Right lobe of liver (tissue), 6 donors: ENCODE results near the gene SLC10A4. TPM values are rescaled to one million over a fixed set of nuclear protein-coding genes. Genes with fewer than 3 reads are reported as not detected.

ENCODE experiments used
- ATAC-seq, 4 donors: fragments of 200-7000 bp; cut with Tn5 transposase; one replicate each; pipeline ENCODE4 v1.9.1; 2020; ENCODE audit warnings: mild to moderate bottlenecking in 4 of 4, moderate library complexity in 4 of 4
- DNase-seq, 3 donors: peaks; one replicate each; pipeline ENCODE4 v3.0.0-alpha.2; 2020
- H3K27ac ChIP-seq, 3 donors: fragments of 200-600 bp; one replicate each; pipeline ENCODE4 v1.8.0; 2022
- H3K27me3 ChIP-seq, 2 donors: fragments of 200-600 bp; one replicate each; pipeline ENCODE4 v1.8.0; 2022
- H3K36me3 ChIP-seq, 4 donors: fragments of 200-600 bp; sonication (generic) in 1 of 4; one replicate each; pipeline versions ENCODE4 v1.5.1 to v1.8.0; 2017 to 2022; ENCODE audit warnings: control low read depth in 1 of 4
- H3K4me1 ChIP-seq, 4 donors: fragments of 200-600 bp; sonication (generic) in 1 of 4; one replicate each; pipeline versions ENCODE4 v1.5.1 to v1.8.0; 2017 to 2022; ENCODE audit warnings: control low read depth in 1 of 4
- H3K4me3 ChIP-seq, 3 donors: fragments of 200-600 bp; one replicate each; pipeline ENCODE4 v1.8.0; 2022
- H3K9me3 ChIP-seq, 4 donors: fragments of 200-600 bp; sonication (generic) in 1 of 4; one replicate each; pipeline versions ENCODE4 v1.5.1 to v1.8.0; 2017 to 2022; ENCODE audit warnings: control low read depth in 1 of 4
- POLR2A ChIP-seq: fragments of 450-650 bp; IDR thresholded peaks from one replicate; pipeline ENCODE4 v1.6.1; 2017; ENCODE audit warnings: antibody characterized with exemption, mild to moderate bottlenecking
- WGBS: methylation state at CpG from one replicate; pipeline ENCODE4 v1.1.6; 2018; ENCODE audit warnings: low coverage, low lambda C conversion rate; ENCODE audit not compliant: insufficient coverage; ENCODE audit errors: missing lambda C conversion rate; 5-methylcytosine and 5-hydroxymethylcytosine counted together
- intact Hi-C, 2 donors: fragments of 100-400 bp; cut with DNase I; formaldehyde crosslinking; loops; one replicate each; pipeline versions ENCODE4 v1.11.2 to v1.14.1; 2022
- total RNA-seq, 6 experiments: library from RNA; depleted of rRNA in 2 of 6; stranded (reverse); fragments of >200 nt in 2 of 6; fragmentation: NEBNext Ultra II Directional in 3 of 6; extraction: Animal tissue kit (Norgen Biotek cat#: 25700) in 3 of 6; gene quantifications; one replicate each; pipeline versions ENCODE4 v1.1.0 to v1.2.4, GENCODE V29; 2016 to 2023
- TF ChIP-seq, protein P1 (sequence below), 4 donors: fragments of 200-600 bp in 3 of 4; fragments of 450-650 bp in 1 of 4; IDR thresholded peaks; one replicate each; pipeline versions ENCODE4 v1.5.1 to v1.8.0; 2016 to 2022; ENCODE audit warnings: antibody characterized with exemption in 4 of 4, mild to moderate bottlenecking in 2 of 4
- donor health status: DM: no; HTN: yes; CAD: no.
- donor health status: DM: no; HTN: no; CAD: no.
- donor health status: DM: no; HTN: no; CAD: no.
- donor health status: DM: no; HTN: yes; CAD: no.
- donor health status: DM: no; HTN: yes; CAD: no.

The SLC10A4 gene
- total RNA-seq, 6 experiments from 2014 or later: 0.22 TPM; not detected in 5

DNA sequence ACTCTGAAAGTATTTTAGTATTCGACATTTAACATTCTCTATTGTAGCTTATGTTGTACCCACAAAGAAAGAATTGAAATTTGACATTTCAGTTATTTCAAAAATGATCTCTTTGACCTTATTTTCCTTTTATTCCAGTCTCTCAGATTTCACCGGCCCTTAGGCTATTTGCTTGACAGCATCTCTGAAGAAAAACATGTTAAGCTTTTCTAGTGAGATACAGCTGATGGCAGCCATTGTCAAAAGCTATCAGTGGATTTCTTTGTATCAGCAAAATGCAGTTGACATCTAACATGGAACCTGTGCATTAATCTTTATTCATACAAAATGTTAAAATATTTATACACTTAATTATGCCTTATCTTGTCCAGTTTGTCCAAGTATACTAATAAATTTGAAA lies 23.6 kb downstream of the SLC10A4 start:
- Histone ChIP-seq H3K4me3 (no peak overlapping the region), H3K36me3 (peaks cover 0 to 25% (median 8%) of the 10 kb centered on the region in 4 donors), H3K9me3 (no peaks in the 10 kb centered on the region), H3K27ac (no peak overlapping the region), H3K4me1 (peaks cover 0 to 5% (median 0%) of the 10 kb centered on the region in 4 donors), H3K27me3 (no peaks in the 10 kb centered on the region)
- no peak for DNase-seq
- TF ChIP-seq, protein P1, sequence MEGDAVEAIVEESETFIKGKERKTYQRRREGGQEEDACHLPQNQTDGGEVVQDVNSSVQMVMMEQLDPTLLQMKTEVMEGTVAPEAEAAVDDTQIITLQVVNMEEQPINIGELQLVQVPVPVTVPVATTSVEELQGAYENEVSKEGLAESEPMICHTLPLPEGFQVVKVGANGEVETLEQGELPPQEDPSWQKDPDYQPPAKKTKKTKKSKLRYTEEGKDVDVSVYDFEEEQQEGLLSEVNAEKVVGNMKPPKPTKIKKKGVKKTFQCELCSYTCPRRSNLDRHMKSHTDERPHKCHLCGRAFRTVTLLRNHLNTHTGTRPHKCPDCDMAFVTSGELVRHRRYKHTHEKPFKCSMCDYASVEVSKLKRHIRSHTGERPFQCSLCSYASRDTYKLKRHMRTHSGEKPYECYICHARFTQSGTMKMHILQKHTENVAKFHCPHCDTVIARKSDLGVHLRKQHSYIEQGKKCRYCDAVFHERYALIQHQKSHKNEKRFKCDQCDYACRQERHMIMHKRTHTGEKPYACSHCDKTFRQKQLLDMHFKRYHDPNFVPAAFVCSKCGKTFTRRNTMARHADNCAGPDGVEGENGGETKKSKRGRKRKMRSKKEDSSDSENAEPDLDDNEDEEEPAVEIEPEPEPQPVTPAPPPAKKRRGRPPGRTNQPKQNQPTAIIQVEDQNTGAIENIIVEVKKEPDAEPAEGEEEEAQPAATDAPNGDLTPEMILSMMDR (IDR thresholded peaks at IDR 0.05): no peak
- TF ChIP-seq POLR2A: no peak
- intact Hi-C loops: no loop called here
- WGBS: 94% methylated on average over 2 of the region's 2 CpGs
- ATAC-seq: no peak

GRCh38 chr4:48509543-48509942 lies 26.4 kb downstream of the SLC10A4 start:
- no peaks in the 10 kb centered on the region for H3K9me3 ChIP-seq
- H3K4me3 ChIP-seq: no peak overlapping the region
- H3K36me3 ChIP-seq: peaks cover 0 to 50% (median 17%) of the 10 kb centered on the region in 4 donors
- DNase-seq: no peak
- peaks cover 0 to 3% (median 0%) of the 10 kb centered on the region in 4 donors for H3K4me1 ChIP-seq
- no peak for ATAC-seq
- no peak overlapping the region for H3K27ac ChIP-seq
- no peak for TF ChIP-seq POLR2A
- TF ChIP-seq, protein P1 (IDR thresholded peaks at IDR 0.05): no peak
- intact Hi-C loops: no loop called here
- H3K27me3 ChIP-seq: no peaks in the 10 kb centered on the region

- no peak for TF ChIP-seq POLR2A
- TF ChIP-seq, protein P1 (IDR thresholded peaks at IDR 0.05): no peak
- DNase-seq: no peak
- Histone ChIP-seq H3K27me3 (no peaks in the 10 kb centered on the region), H3K4me1 (no peaks in the 10 kb centered on the region), H3K36me3 (peaks cover 0 to 66% (median 21%) of the 10 kb centered on the region in 4 donors), H3K9me3 (no peaks in the 10 kb centered on the region), H3K4me3 (no peak overlapping the region), H3K27ac (no peak overlapping the region)
- ATAC-seq: no peak
- WGBS: 96% methylated on average over 3 of the region's 3 CpGs
- intact Hi-C loops: no loop called here
Measured at GRCh38 chr4:48518143-48518542, 35.0 kb downstream of the SLC10A4 start.

DNA sequence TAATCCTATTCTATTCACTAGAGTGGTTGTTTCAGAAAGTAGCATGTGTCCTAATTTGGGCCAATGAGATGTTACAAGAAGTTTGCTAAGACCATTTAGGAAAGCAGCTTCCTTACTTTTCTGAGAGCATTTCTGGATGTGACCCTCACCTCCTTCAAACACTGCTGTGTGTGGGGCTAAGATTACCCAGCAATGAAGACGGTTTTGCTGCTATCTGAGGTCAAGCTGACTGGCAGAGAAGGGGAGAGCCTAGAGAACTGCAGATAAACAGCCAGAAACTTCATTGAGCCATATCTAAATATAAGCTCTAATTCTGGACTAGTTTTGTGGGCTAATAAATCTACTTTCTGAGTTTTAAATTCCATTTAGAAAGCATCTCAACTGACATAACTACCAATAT lies 43.3 kb downstream of the SLC10A4 start:
- TF ChIP-seq, protein P1 (IDR thresholded peaks at IDR 0.05): no peak
- TF ChIP-seq POLR2A: no peak
- Histone ChIP-seq H3K4me3 (no peak overlapping the region), H3K9me3 (no peaks in the 10 kb centered on the region), H3K27ac (no peak overlapping the region), H3K4me1 (no peaks in the 10 kb centered on the region), H3K36me3 (peaks cover 0 to 50% (median 29%) of the 10 kb centered on the region in 4 donors), H3K27me3 (no peaks in the 10 kb centered on the region)
- 83% methylated on average over 1 of the region's 1 CpG for WGBS
- ATAC-seq (no peak), DNase-seq (no peak)
- intact Hi-C loops: no loop called here

GRCh38 chr4:48538358-48538757 lies 55.2 kb downstream of the SLC10A4 start:
- no peak for TF ChIP-seq POLR2A
- TF ChIP-seq, protein P1 (IDR thresholded peaks at IDR 0.05): no peak
- no peaks in the 10 kb centered on the region for H3K9me3 ChIP-seq
- peak; percentile 95 to 97 (median 97) for ATAC-seq
- intact Hi-C loops: no loop called here
- H3K27ac ChIP-seq: peak overlapping the region in 1 of 3 donors; percentile 10
- H3K4me1 ChIP-seq: peaks cover 0 to 24% (median 0%) of the 10 kb centered on the region in 4 donors
- H3K27me3 ChIP-seq: no peaks in the 10 kb centered on the region
- H3K4me3 ChIP-seq: no peak overlapping the region
- DNase-seq: peak in 1 of 3 donors; percentile 67
- peaks cover 0 to 26% (median 7%) of the 10 kb centered on the region in 4 donors for H3K36me3 ChIP-seq
